Measurements from ENCODE around the gene DENND5B. TPM values are rescaled to one million over a fixed set of nuclear protein-coding genes. Genes with fewer than 3 reads are reported as not detected.
"Not testable (repeated sequence)": the region's sequence is repeated elsewhere in the genome, so short reads cannot be mapped to it uniquely, and the experiment has no call there.

The DENND5B gene
- polyA plus RNA-seq, 2 donors = 0.33 to 0.55 TPM

GRCh38 chr12:31566547-31566946, 24.4 kb downstream of the DENND5B start:
- no peaks in the 10 kb centered on the region for H3K27me3 ChIP-seq (ENCODE audit: control insufficient read depth in 1 of 2, insufficient read depth in 2 of 2, low read length in 2 of 2)
- H3K27ac ChIP-seq (ENCODE audit: low read depth in 2 of 2, low read length in 1 of 2) = no peak overlapping the region
- no peaks in the 10 kb centered on the region for H3K36me3 ChIP-seq (ENCODE audit: control insufficient read depth in 2 of 2, insufficient read depth in 2 of 2, low read length in 1 of 2)
- no peaks in the 10 kb centered on the region for H3K4me1 ChIP-seq (ENCODE audit: control insufficient read depth in 2 of 2, insufficient read depth in 2 of 2, low read length in 1 of 2)
- no peak overlapping the region for H3K4me3 ChIP-seq (ENCODE audit: low read depth in 1 of 2, low read length in 2 of 2)
- 88 to 90% methylated on average over 2 of the region's 2 CpGs for WGBS, 2 donors
- H3K9me3 ChIP-seq (ENCODE audit: control insufficient read depth in 2 of 2, insufficient read depth in 1 of 2, low read depth in 1 of 2, low read length in 1 of 2) = no peaks in the 10 kb centered on the region

- H3K27ac ChIP-seq (ENCODE audit: low read depth in 2 of 2, low read length in 1 of 2) = no peak overlapping the region
- WGBS, 2 donors = 85 to 86% methylated on average over 5 of the region's 5 CpGs
Observed at GRCh38 chr12:31562594-31563328, 28.2 kb downstream of the DENND5B start.

GRCh38 chr12:31560516-31560915, 30.4 kb downstream of the DENND5B start:
- no peaks in the 10 kb centered on the region for H3K36me3 ChIP-seq (ENCODE audit: control insufficient read depth in 2 of 2, insufficient read depth in 2 of 2, low read length in 1 of 2)
- no peak overlapping the region for H3K4me3 ChIP-seq (ENCODE audit: low read depth in 1 of 2, low read length in 2 of 2)
- 90 to 93% methylated on average over 2 of the region's 2 CpGs for WGBS, 2 donors
- no peaks in the 10 kb centered on the region for H3K4me1 ChIP-seq (ENCODE audit: control insufficient read depth in 2 of 2, insufficient read depth in 2 of 2, low read length in 1 of 2)
- H3K9me3 ChIP-seq (ENCODE audit: control insufficient read depth in 2 of 2, insufficient read depth in 1 of 2, low read depth in 1 of 2, low read length in 1 of 2) = no peaks in the 10 kb centered on the region
- H3K27ac ChIP-seq (ENCODE audit: low read depth in 2 of 2, low read length in 1 of 2) = no peak overlapping the region
- peaks cover 0 to 2% of the 10 kb centered on the region in 2 donors for H3K27me3 ChIP-seq (ENCODE audit: control insufficient read depth in 1 of 2, insufficient read depth in 2 of 2, low read length in 2 of 2)

More at GRCh38 chr12:31562594-31563328, 28.2 kb downstream of the DENND5B start:
- Histone ChIP-seq H3K4me1 (ENCODE audit: control insufficient read depth in 2 of 2, insufficient read depth in 2 of 2, low read length in 1 of 2) (no peaks in the 10 kb centered on the region), H3K27me3 (ENCODE audit: control insufficient read depth in 1 of 2, insufficient read depth in 2 of 2, low read length in 2 of 2) (peaks cover 0 to 2% of the 10 kb centered on the region in 2 donors), H3K4me3 (ENCODE audit: low read depth in 1 of 2, low read length in 2 of 2) (no peak overlapping the region), H3K36me3 (ENCODE audit: control insufficient read depth in 2 of 2, insufficient read depth in 2 of 2, low read length in 1 of 2) (no peaks in the 10 kb centered on the region), H3K9me3 (ENCODE audit: control insufficient read depth in 2 of 2, insufficient read depth in 1 of 2, low read depth in 1 of 2, low read length in 1 of 2) (no peaks in the 10 kb centered on the region)

DNA sequence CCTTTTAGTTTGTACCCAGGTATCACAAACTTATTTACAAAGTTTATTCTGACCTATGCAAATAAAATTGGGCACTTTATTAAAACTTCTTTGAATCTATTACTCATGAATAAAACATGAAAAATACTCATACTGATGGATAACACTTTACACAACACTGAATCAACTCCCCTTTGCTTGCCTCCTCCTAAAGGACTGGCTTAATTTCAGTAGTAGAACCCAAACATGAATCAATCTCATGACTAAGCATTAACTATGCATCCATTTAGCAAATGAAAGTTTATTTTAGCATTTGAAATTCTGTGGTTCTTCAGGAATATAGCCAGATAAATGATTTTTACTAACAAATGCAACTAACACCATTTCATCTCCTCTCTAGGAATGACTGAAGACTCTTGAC, 32.4 kb downstream of the DENND5B start:
- H3K36me3 ChIP-seq (ENCODE audit: control insufficient read depth in 2 of 2, insufficient read depth in 2 of 2, low read length in 1 of 2) = no peaks in the 10 kb centered on the region

DNA sequence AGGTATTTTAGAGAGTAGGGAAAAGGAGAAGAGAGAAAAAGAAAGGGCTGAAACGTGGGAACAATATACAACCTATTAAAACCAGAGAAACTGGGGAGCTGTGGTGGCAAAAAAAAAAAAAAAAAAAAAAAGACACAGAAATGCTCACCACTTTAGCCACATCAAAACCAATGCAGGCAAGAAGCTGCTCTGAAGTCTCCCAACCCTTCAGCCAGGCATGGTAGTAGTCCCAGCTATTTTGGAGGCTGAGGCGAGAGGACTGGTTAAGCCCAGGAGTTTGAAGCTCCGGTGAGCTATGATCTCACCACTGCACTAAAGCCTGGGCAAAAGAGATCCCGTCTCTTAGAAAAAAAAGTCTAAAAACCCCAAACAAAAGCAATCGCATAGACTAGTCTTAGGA, 33.2 kb downstream of the DENND5B start:
- WGBS, 2 donors = 85 to 90% methylated on average over 5 of the region's 5 CpGs
- Histone ChIP-seq H3K4me1 (ENCODE audit: control insufficient read depth in 2 of 2, insufficient read depth in 2 of 2, low read length in 1 of 2) (no peaks in the 10 kb centered on the region), H3K36me3 (ENCODE audit: control insufficient read depth in 2 of 2, insufficient read depth in 2 of 2, low read length in 1 of 2) (no peaks in the 10 kb centered on the region), H3K27ac (ENCODE audit: low read depth in 2 of 2, low read length in 1 of 2) (no peak overlapping the region), H3K9me3 (ENCODE audit: control insufficient read depth in 2 of 2, insufficient read depth in 1 of 2, low read depth in 1 of 2, low read length in 1 of 2) (no peaks in the 10 kb centered on the region), H3K27me3 (ENCODE audit: control insufficient read depth in 1 of 2, insufficient read depth in 2 of 2, low read length in 2 of 2) (peaks cover 0 to 2% of the 10 kb centered on the region in 2 donors), H3K4me3 (ENCODE audit: low read depth in 1 of 2, low read length in 2 of 2) (no peak overlapping the region)

More for the DNA sequence above, 32.4 kb downstream of the DENND5B start:
- no peaks in the 10 kb centered on the region for H3K9me3 ChIP-seq (ENCODE audit: control insufficient read depth in 2 of 2, insufficient read depth in 1 of 2, low read depth in 1 of 2, low read length in 1 of 2)
- no peak overlapping the region for H3K27ac ChIP-seq (ENCODE audit: low read depth in 2 of 2, low read length in 1 of 2)
- H3K4me1 ChIP-seq (ENCODE audit: control insufficient read depth in 2 of 2, insufficient read depth in 2 of 2, low read length in 1 of 2) = no peaks in the 10 kb centered on the region
- H3K27me3 ChIP-seq (ENCODE audit: control insufficient read depth in 1 of 2, insufficient read depth in 2 of 2, low read length in 2 of 2) = peaks cover 0 to 2% of the 10 kb centered on the region in 2 donors
- H3K4me3 ChIP-seq (ENCODE audit: low read depth in 1 of 2, low read length in 2 of 2) = no peak overlapping the region

- H3K4me1 ChIP-seq (ENCODE audit: control insufficient read depth in 2 of 2, insufficient read depth in 2 of 2, low read length in 1 of 2); H3K27me3 ChIP-seq (ENCODE audit: control insufficient read depth in 1 of 2, insufficient read depth in 2 of 2, low read length in 2 of 2); H3K36me3 ChIP-seq (ENCODE audit: control insufficient read depth in 2 of 2, insufficient read depth in 2 of 2, low read length in 1 of 2); H3K27ac ChIP-seq (ENCODE audit: low read depth in 2 of 2, low read length in 1 of 2); H3K4me3 ChIP-seq (ENCODE audit: low read depth in 1 of 2, low read length in 2 of 2); H3K9me3 ChIP-seq (ENCODE audit: control insufficient read depth in 2 of 2, insufficient read depth in 1 of 2, low read depth in 1 of 2, low read length in 1 of 2): not testable (repeated sequence)
- 91 to 97% methylated on average over 7 to 8 of the region's 9 CpGs for WGBS, 2 donors
Observed at GRCh38 chr12:31555466-31555865, 35.5 kb downstream of the DENND5B start.

GRCh38 chr12:31550590-31550989, 40.3 kb downstream of the DENND5B start:
- not testable (repeated sequence) for H3K9me3 ChIP-seq (ENCODE audit: control insufficient read depth in 2 of 2, insufficient read depth in 1 of 2, low read depth in 1 of 2, low read length in 1 of 2); H3K4me1 ChIP-seq (ENCODE audit: control insufficient read depth in 2 of 2, insufficient read depth in 2 of 2, low read length in 1 of 2); H3K27me3 ChIP-seq (ENCODE audit: control insufficient read depth in 1 of 2, insufficient read depth in 2 of 2, low read length in 2 of 2); H3K36me3 ChIP-seq (ENCODE audit: control insufficient read depth in 2 of 2, insufficient read depth in 2 of 2, low read length in 1 of 2); H3K4me3 ChIP-seq (ENCODE audit: low read depth in 1 of 2, low read length in 2 of 2); H3K27ac ChIP-seq (ENCODE audit: low read depth in 2 of 2, low read length in 1 of 2)
- WGBS, 2 donors = 79 to 95% methylated on average over 2 to 3 of the region's 3 CpGs

DNA sequence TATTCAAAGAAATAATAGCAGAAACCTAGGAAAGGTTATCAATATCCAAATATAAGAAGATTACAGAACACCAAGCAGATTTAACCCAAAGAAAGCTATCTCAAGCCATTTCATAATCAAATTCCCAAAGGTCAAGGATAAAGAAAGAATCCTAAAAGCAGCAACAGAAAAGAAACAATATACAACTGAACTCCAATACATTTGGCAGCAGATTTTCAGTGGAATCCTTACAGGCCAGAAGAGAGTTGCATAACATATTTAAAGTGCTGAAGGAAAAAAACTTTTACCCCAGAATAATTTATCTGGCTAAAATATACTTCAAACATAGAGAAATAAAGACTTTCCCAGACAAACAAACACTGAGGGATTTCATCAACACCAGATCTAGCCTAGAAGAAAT, 54.3 kb downstream of the DENND5B start:
- Histone ChIP-seq H3K4me3 (ENCODE audit: low read depth in 1 of 2, low read length in 2 of 2) (no peak overlapping the region), H3K27me3 (ENCODE audit: control insufficient read depth in 1 of 2, insufficient read depth in 2 of 2, low read length in 2 of 2) (no peaks in the 10 kb centered on the region), H3K36me3 (ENCODE audit: control insufficient read depth in 2 of 2, insufficient read depth in 2 of 2, low read length in 1 of 2) (no peaks in the 10 kb centered on the region), H3K4me1 (ENCODE audit: control insufficient read depth in 2 of 2, insufficient read depth in 2 of 2, low read length in 1 of 2) (no peaks in the 10 kb centered on the region), H3K9me3 (ENCODE audit: control insufficient read depth in 2 of 2, insufficient read depth in 1 of 2, low read depth in 1 of 2, low read length in 1 of 2) (no peaks in the 10 kb centered on the region), H3K27ac (ENCODE audit: low read depth in 2 of 2, low read length in 1 of 2) (no peak overlapping the region)

DNA sequence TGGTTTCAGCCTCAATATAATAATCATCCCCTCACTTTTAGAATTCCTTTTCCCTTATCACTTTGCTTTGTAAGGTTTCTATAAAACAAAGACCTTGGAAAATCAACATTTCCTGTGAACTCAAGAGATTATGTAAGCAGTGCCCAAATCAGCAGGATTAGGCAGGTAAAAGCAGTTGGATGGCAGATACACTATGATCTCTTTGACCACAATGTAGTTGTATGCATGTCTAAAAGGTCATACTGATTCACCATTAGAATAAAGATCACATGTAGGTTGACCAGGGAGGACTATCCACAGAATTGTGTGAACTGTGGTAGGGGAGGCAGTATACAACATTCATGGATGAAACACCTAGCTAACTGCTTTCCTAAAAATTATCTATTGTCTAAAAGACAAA, 57.5 kb downstream of the DENND5B start:
- no peaks in the 10 kb centered on the region for H3K27me3 ChIP-seq (ENCODE audit: control insufficient read depth in 1 of 2, insufficient read depth in 2 of 2, low read length in 2 of 2)
- no peaks in the 10 kb centered on the region for H3K36me3 ChIP-seq (ENCODE audit: control insufficient read depth in 2 of 2, insufficient read depth in 2 of 2, low read length in 1 of 2)
- H3K9me3 ChIP-seq (ENCODE audit: control insufficient read depth in 2 of 2, insufficient read depth in 1 of 2, low read depth in 1 of 2, low read length in 1 of 2) = no peaks in the 10 kb centered on the region
- no peaks in the 10 kb centered on the region for H3K4me1 ChIP-seq (ENCODE audit: control insufficient read depth in 2 of 2, insufficient read depth in 2 of 2, low read length in 1 of 2)
- H3K27ac ChIP-seq (ENCODE audit: low read depth in 2 of 2, low read length in 1 of 2) = no peak overlapping the region
- no peak overlapping the region for H3K4me3 ChIP-seq (ENCODE audit: low read depth in 1 of 2, low read length in 2 of 2)

DNA sequence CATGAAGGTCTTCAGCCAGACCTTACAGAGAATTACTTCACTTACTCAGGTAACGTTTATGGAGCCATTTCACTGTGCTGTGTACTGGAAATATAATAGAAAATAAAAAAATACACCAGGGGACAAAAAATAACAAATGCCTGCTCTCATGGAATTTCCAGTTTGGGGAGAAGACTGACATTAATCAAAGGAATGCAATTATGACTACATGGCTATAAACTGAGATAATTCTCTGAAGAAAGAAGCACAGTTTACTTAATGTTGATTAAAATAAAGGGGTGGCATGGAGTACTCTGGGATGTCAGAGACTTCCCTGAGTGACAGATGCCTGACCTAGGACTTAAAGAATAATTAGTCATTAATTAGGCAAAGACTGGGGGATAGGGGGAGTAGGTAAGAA, 59.0 kb downstream of the DENND5B start:
- H3K9me3 ChIP-seq (ENCODE audit: control insufficient read depth in 2 of 2, insufficient read depth in 1 of 2, low read depth in 1 of 2, low read length in 1 of 2) = no peaks in the 10 kb centered on the region
- no peaks in the 10 kb centered on the region for H3K27me3 ChIP-seq (ENCODE audit: control insufficient read depth in 1 of 2, insufficient read depth in 2 of 2, low read length in 2 of 2)
- no peaks in the 10 kb centered on the region for H3K4me1 ChIP-seq (ENCODE audit: control insufficient read depth in 2 of 2, insufficient read depth in 2 of 2, low read length in 1 of 2)
- no peak overlapping the region for H3K4me3 ChIP-seq (ENCODE audit: low read depth in 1 of 2, low read length in 2 of 2)
- no peak overlapping the region for H3K27ac ChIP-seq (ENCODE audit: low read depth in 2 of 2, low read length in 1 of 2)
- WGBS, 2 donors = 57 to 59% methylated on average over 1 of the region's 1 CpG
- H3K36me3 ChIP-seq (ENCODE audit: control insufficient read depth in 2 of 2, insufficient read depth in 2 of 2, low read length in 1 of 2) = no peaks in the 10 kb centered on the region

All from esophagus (tissue), 2 donors.